HUES6 (cell line): ENCODE measurements around the gene CAPN10.
"Not testable (repeated sequence)": the region's sequence is repeated elsewhere in the genome, so short reads cannot be mapped to it uniquely, and the experiment has no call there.

Experiments
- H3K27ac ChIP-seq: 2 replicates; pipeline ENCODE4 v1.7.0; 2013; ENCODE audit warnings: low read depth, mild to moderate bottlenecking, low read length, inconsistent platforms
- H3K27me3 ChIP-seq: 2 replicates; pipeline ENCODE4 v1.6.1; 2013; ENCODE audit warnings: low read length; ENCODE audit not compliant: control insufficient read depth, insufficient read depth
- H3K36me3 ChIP-seq: 2 replicates; pipeline ENCODE4 v1.6.1; 2013; ENCODE audit warnings: low read length; ENCODE audit not compliant: control insufficient read depth, insufficient read depth
- H3K4me1 ChIP-seq: 2 replicates; pipeline ENCODE4 v1.6.1; 2013; ENCODE audit warnings: low read length; ENCODE audit not compliant: control insufficient read depth, insufficient read depth
- H3K4me3 ChIP-seq: 2 replicates; pipeline ENCODE4 v1.5.1; 2013; ENCODE audit warnings: low read depth, low read length
- H3K9ac ChIP-seq: one replicate; pipeline ENCODE4 v1.6.1; 2013; ENCODE audit warnings: mild to moderate bottlenecking, low read length
- H3K9me3 ChIP-seq: 2 replicates; pipeline ENCODE4 v1.6.1; 2013; ENCODE audit warnings: low read depth, low read length; ENCODE audit not compliant: control insufficient read depth, insufficient read depth

CAPN10 gene

DNA sequence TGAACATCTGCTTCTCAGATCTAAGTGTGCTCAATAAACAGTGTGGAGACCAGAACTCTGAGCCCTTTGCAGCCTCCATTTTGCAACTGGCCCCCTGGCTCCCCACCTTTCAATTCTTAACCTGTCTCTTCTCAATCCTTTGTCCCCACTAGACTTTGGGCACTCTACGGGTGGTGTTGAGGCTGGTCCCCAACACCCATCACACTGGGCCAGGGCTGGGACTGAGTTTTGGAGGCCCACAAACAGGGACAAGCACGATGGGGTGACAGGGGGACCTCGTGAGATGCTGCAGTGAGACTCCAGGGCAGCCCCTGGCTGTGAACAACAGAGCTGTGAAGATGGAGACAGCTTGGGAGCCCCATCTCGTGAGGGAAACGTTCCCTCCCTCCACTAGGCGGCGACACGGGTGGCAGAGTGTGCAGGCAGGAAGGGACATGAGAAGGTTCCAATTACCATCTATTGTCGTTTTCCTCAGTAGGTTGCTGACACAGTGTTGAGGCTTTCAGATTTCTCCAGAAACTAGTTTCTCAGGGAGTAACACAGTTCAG, 29.9 kb upstream of the CAPN10 start:
- Histone ChIP-seq H3K27ac (no peak overlapping the region), H3K4me1 (peaks cover 18% of the 10 kb centered on the region), H3K4me3 (peak overlapping the region; percentile 50), H3K9ac (no peak overlapping the region), H3K9me3 (no peaks in the 10 kb centered on the region), H3K27me3 (peaks cover 26% of the 10 kb centered on the region), H3K36me3 (0 out of 2 replicates have a peak, but pooled peaks cover 8% of the 10 kb centered on the region)

DNA sequence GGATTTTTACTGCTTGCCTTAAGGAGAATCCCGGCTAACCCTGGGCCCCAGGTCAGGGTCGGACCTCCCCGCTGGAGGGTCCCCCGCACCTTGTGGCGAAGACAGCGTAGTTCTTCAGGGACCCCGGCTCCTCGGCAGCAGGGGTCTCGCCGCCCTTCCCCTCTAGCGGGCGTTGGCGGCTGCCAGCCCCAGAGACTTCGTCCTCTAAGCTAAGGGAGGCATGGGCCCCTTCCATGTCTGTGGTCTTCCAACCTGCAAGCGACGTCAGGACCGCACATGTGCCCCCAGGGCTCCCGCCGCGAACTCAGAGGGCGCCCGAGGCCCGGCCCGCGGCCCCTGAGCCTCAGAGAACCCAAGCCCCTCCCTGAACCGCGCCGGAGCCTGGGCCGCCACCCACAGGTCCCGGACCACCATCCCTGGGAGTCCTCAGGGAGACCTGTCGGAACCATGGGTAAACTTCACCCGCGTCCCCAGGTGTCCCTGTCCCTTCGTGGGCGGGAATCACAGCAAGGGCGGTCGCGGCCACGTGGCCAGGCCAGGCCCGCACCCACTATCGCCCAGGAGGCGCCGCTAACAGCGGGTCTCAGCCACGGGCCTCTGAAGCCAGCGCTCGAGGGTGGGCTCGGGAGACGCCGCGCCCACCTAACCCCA, 29.3 kb upstream of the CAPN10 start:
- H3K36me3 ChIP-seq: 0 out of 2 replicates have a peak, but pooled peaks cover 8% of the 10 kb centered on the region

DNA sequence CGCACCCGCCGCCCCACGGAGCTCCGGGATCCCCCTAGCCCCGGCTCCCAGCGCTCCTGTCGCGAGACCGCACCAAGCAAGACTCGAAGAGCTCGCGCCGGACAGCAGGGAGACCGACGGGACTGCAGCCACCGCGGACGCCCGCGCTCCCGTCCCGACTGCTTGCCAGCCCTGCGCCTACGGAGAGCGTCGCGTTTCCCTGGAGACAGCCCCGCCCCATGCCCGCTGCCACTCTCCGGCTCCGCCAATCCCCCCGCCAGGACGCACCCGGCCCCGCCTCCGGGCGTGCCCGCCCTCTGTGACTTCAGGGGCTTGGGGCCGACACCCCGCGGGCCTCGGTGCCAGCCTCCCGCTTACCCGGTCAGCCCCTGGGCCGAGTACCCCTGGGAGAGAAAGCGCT, 28.7 kb upstream of the CAPN10 start, which contains the start of gene ANKMY1:
TSS of gene ANKMY1 (minus strand) at position 181 of the 400 bp plus-strand sequence. CDS start 653 bp downstream, outside the sequence.
- Histone ChIP-seq H3K36me3 (0 out of 2 replicates have a peak, but pooled peaks cover 5% of the 10 kb centered on the region), H3K4me3 (peak within 1 kb of the TSS; percentile 50), H3K9me3 (no peaks in the 10 kb centered on the region), H3K4me1 (peaks cover 20% of the 10 kb centered on the region), H3K9ac (peak within 1 kb of the TSS; percentile 34), H3K27me3 (peaks cover 26% of the 10 kb centered on the region), H3K27ac (no peak within 1 kb of the TSS)

More for the DNA sequence above, 29.3 kb upstream of the CAPN10 start:
- no peak overlapping the region for H3K27ac ChIP-seq
- H3K4me1 ChIP-seq: peaks cover 20% of the 10 kb centered on the region
- H3K27me3 ChIP-seq: peaks cover 26% of the 10 kb centered on the region
- H3K9ac ChIP-seq: peak overlapping the region; percentile 18
- peak overlapping the region; percentile 50 for H3K4me3 ChIP-seq
- H3K9me3 ChIP-seq: no peaks in the 10 kb centered on the region

DNA sequence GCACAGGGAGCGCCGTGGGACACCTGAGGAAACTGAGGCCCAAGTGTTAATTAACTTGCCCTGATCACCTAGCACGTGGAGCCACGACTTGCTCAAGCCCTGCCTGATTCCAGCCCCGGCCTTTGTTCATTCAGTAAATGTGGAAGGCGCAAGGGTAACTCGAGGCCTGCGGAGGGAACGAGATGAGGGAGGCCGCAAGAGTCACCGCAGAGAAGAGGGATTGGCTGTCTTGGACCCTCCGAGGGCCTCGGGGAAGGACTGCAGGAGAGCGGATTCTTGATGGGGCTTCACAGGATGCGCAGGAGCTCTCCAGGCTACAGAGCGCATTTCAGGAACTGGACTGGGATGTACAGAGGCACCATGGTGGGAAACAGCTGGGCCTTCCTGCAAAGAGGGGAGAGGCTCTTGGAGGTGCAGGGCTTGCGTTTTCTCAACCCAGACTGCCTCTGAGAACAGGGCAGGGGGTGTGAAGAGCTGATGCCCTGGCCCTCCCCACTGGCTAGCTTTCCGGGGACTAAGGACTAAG, 28.2 kb upstream of the CAPN10 start:
- no peak overlapping the region for H3K27ac ChIP-seq
- peaks cover 20% of the 10 kb centered on the region for H3K4me1 ChIP-seq
- H3K4me3 ChIP-seq: peak overlapping the region; percentile 50
- no peaks in the 10 kb centered on the region for H3K9me3 ChIP-seq
- peaks cover 26% of the 10 kb centered on the region for H3K27me3 ChIP-seq
- H3K36me3 ChIP-seq: no peaks in the 10 kb centered on the region
- peak overlapping the region; percentile 34 for H3K9ac ChIP-seq

DNA sequence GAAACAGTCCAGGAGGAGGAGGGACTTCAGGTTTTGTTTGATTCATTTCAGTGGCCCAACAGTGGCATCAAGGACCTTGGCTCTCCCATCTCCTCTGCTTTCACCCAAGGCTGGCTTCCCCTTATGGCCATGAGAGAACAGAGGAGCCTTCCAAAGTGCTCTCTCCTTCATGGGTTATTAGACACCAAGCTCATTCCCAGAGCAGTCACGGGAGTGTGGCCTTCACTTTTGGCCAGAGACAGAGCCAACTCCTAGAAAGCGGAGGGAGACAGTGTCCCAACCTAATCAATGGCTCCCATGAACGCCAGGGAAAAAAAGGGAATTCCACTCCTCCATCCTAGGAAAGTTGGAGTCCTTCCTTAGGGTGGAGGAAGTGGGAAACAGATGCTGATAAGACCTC, 27.2 kb upstream of the CAPN10 start:
- Histone ChIP-seq H3K4me1 (peaks cover 20% of the 10 kb centered on the region), H3K36me3 (no peaks in the 10 kb centered on the region), H3K9ac (no peak overlapping the region), H3K9me3 (no peaks in the 10 kb centered on the region), H3K27ac (no peak overlapping the region), H3K4me3 (no peak overlapping the region), H3K27me3 (peaks cover 26% of the 10 kb centered on the region)

DNA sequence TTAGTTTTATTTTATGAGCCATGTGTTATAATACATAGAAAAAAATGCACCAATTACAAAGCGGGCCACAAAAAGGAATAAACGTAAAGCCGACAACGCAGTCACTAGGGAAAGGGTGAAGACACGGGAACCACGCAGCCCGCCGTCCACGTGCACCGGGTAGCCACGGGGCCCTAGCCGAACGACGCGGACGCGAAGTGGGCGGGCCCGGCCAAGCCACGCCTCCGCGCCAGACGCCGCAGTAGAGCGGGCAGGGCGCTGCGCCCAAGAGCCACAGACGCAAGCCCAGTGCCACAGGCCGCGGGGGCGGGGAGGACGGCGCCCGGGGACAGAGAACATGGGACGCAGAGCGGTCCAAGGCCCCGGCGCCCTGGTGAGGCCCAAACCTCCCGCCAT, 26.5 kb upstream of the CAPN10 start, which contains the start of gene DUSP28:
TSS of gene DUSP28 (plus strand) at position 274 of the 396 bp plus-strand sequence. CDS start 328 bp downstream, outside the sequence.
- Histone ChIP-seq H3K9me3 (no peaks in the 10 kb centered on the region), H3K27ac (peak within 1 kb of the TSS; percentile 87), H3K4me3 (peak within 1 kb of the TSS; percentile 85), H3K4me1 (peaks cover 20% of the 10 kb centered on the region), H3K36me3 (no peaks in the 10 kb centered on the region), H3K27me3 (peaks cover 26% of the 10 kb centered on the region), H3K9ac (peak within 1 kb of the TSS; percentile 82)

DNA sequence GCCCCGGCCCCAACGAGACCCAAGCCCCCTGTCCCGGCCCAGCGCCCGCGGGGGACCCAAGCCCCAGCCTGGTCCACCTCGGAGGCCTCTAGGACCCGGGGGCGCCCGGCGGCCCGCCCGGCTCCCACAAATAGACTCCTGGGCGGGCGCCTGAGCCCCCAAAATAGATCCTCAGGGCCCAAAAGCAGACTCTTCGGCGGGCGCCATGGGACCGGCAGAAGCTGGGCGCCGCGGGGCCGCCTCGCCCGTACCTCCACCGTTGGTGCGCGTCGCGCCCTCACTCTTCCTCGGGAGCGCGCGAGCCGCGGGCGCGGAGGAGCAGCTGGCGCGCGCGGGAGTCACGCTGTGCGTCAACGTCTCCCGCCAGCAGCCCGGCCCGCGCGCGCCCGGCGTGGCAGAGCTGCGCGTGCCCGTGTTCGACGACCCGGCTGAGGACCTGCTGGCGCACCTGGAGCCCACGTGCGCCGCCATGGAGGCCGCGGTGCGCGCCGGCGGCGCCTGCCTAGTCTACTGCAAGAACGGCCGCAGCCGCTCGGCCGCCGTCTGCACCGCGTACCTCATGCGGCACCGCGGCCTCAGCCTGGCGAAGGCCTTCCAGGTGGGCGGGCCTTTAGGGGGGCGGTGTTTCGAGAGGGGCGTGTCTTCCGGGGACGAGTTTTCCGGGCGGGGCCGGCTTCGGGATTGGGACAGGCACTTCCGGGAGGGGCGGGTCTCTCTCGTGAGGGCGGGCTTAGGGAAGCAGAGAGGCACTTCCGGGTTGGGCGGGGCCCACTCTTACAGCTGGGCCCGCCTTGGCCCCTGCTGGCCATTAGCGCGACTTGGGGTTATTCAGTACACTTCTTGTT, 25.8 kb upstream of the CAPN10 start:
- Histone ChIP-seq H3K27me3 (peaks cover 26% of the 10 kb centered on the region), H3K9ac (peak overlapping the region; percentile 82), H3K27ac (peak overlapping the region; percentile 87), H3K9me3 (no peaks in the 10 kb centered on the region), H3K4me3 (peak overlapping the region; percentile 85), H3K4me1 (peaks cover 26% of the 10 kb centered on the region), H3K36me3 (no peaks in the 10 kb centered on the region)

DNA sequence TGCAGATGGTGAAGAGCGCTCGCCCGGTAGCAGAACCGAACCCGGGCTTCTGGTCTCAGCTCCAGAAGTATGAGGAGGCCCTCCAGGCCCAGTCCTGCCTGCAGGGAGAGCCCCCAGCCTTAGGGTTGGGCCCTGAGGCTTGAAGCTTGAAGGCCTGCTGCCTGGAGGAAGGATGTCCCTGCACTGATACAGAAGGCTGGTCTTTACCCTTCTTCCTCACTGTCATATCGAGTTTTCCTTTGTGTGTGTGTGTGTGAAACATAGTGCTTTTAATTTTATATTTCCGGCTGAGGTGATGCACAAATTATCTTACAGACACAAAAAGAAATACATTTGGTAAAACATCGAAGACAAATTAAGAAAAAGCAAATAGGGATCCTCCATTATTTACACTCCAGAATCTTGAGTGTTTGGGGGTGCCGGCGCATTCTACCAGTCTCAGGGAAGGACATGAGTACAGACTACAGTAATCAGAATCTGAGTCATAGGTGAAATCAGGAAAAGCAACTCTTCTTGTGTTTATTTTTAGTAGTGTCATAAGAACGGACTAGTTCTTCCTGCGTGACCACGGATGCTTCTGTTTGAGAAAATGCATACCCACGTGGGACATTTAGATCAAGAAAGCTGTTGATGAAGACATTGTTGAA, 25.1 kb upstream of the CAPN10 start:
- H3K27me3 ChIP-seq: peaks cover 26% of the 10 kb centered on the region
- H3K27ac ChIP-seq: 0 out of 2 replicates have a peak overlapping the region, but pooled peaks have one; percentile 50
- H3K36me3 ChIP-seq: no peaks in the 10 kb centered on the region
- peaks cover 32% of the 10 kb centered on the region for H3K4me1 ChIP-seq
- H3K9ac ChIP-seq: peak overlapping the region; percentile 74
- H3K4me3 ChIP-seq: peak overlapping the region; percentile 85
- H3K9me3 ChIP-seq: no peaks in the 10 kb centered on the region

DNA sequence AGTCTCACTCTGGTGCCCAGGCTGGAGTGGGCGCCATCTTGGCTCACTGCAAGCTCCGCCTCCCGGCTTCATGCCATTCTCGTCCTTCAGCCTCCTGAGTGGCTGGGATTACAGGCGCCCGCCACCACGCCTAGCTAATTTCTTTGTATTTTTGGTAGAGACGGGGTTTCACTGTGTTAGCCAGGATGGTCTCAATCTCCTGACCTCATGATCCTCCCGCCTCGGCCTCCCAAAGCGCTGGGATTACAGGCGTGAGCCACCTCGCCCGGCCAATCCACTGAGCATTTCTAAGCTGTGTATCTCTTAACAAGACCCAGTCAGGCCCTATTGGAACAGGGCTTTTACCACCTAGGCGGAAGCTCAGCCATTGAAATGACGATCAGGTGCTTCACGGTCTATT, 23.3 kb upstream of the CAPN10 start:
- peaks cover 43% of the 10 kb centered on the region for H3K4me1 ChIP-seq
- H3K27me3 ChIP-seq: peaks cover 33% of the 10 kb centered on the region
- not testable (repeated sequence) for H3K4me3 ChIP-seq, H3K9ac ChIP-seq, H3K27ac ChIP-seq, H3K36me3 ChIP-seq, H3K9me3 ChIP-seq

DNA sequence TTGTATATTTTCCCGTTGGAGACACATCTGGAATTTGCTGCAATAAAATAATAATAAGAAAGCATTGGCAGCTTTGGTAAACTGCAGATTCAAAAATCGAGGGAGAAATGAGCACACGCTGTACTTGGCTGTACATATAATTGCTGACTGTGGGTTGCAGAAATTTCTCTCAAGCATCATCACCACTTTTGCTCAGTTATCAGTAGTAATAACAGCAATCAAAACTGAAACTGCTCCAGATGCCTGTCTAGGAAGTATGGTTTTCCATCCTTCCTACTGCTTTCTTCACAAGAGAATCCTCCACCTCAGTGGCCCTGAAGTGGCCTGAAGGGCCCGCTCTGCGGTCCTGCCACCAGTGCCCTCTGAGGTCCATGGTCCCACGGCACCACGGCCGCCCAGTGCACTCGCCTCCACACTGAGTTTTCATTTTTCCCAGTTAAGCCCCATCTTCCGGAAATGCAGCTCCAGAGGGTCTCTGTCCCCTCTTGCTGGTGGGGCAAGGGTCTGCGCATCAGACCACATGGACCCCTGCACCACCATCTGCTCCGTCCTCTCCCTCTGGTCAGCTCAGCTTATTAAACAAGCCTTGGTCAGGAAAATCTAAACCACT, 22.5 kb upstream of the CAPN10 start:
- H3K27ac ChIP-seq: no peak overlapping the region
- H3K4me1 ChIP-seq: peaks cover 41% of the 10 kb centered on the region

More for the DNA sequence above, 22.5 kb upstream of the CAPN10 start:
- no peaks in the 10 kb centered on the region for H3K36me3 ChIP-seq
- H3K4me3 ChIP-seq: no peak overlapping the region
- peaks cover 28% of the 10 kb centered on the region for H3K27me3 ChIP-seq
- no peak overlapping the region for H3K9ac ChIP-seq
- no peaks in the 10 kb centered on the region for H3K9me3 ChIP-seq
